OCI-LY7 (cell line): ENCODE data around the gene ARPC1B. TPM values are rescaled to one million over a fixed set of nuclear protein-coding genes. Genes with fewer than 3 reads are reported as not detected.

Experiments
- BruUV-seq: library from RNA; stranded (reverse); fragments of 400-500 nt; replicated peaks from 2 replicates; lab custom pipeline; 2021; lab: Mats Ljungman, UMichigan
- CTCF ChIA-PET: fragments of 300-600 bp; sonication (Branson Sonifier 250); formaldehyde crosslinking; loops from one replicate; lab custom pipeline; 2022; ENCODE audit warnings: antibody characterized with exemption; ENCODE audit not compliant: unreplicated experiment; lab: Charles Lee
- POLR2A ChIA-PET: fragments of 300-600 bp; sonication (Branson Sonifier 250); formaldehyde crosslinking; loops from one replicate; lab custom pipeline; 2022; ENCODE audit warnings: antibody characterized with exemption; lab: Charles Lee
- DNase-seq: peaks from one replicate; pipeline ENCODE4 v3.0.0-alpha.2; 2015; ENCODE audit warnings: low spot score
- H2AFZ ChIP-seq: fragments of 200-600 bp; sonication (generic), shearing (Covaris generic); 2 replicates; pipeline ENCODE4 v1.6.1; 2014; ENCODE audit warnings: mild to moderate bottlenecking, antibody characterized with exemption, low read length, moderate library complexity
- H3K27ac ChIP-seq: fragments of 200-600 bp; sonication (generic); 2 replicates; pipeline ENCODE4 v1.5.1; 2014; ENCODE audit warnings: mixed run types, low read depth, mild to moderate bottlenecking, moderate library complexity, low read length, inconsistent platforms; ENCODE audit not compliant: poor library complexity, severe bottlenecking
- H3K36me3 ChIP-seq: fragments of 200-600 bp; sonication (generic); 2 replicates; pipeline ENCODE4 v1.6.1; 2014; ENCODE audit warnings: mild to moderate bottlenecking, antibody characterized with exemption, low read length, moderate library complexity, mixed read lengths; ENCODE audit not compliant: insufficient read depth
- H3K4me1 ChIP-seq: fragments of 200-600 bp; sonication (generic); 2 replicates; pipeline ENCODE4 v1.5.1; 2014; ENCODE audit warnings: mild to moderate bottlenecking, low read length; ENCODE audit not compliant: insufficient read depth, poor library complexity, severe bottlenecking
- H3K4me2 ChIP-seq: fragments of 200-600 bp; sonication (generic); 2 replicates; pipeline ENCODE4 v1.6.1; 2014; ENCODE audit warnings: mild to moderate bottlenecking, low read length
- H3K4me3 ChIP-seq: fragments of 200-600 bp; sonication (generic); 2 replicates; pipeline ENCODE4 v1.5.1; 2014; ENCODE audit warnings: mild to moderate bottlenecking, low read depth, low read length; ENCODE audit not compliant: poor library complexity, severe bottlenecking
- H3K79me2 ChIP-seq: fragments of 200-600 bp; sonication (generic); 2 replicates; pipeline ENCODE4 v1.6.1; 2016; ENCODE audit warnings: low read depth, mild to moderate bottlenecking, low read length, moderate library complexity, mixed read lengths; ENCODE audit not compliant: insufficient read depth
- H3K9me2 ChIP-seq: fragments of 200-600 bp; sonication (generic); 2 replicates; pipeline ENCODE4 v1.6.1; 2016; ENCODE audit warnings: mild to moderate bottlenecking, low read length, mixed read lengths; ENCODE audit not compliant: insufficient read depth
- H3K9me3 ChIP-seq: fragments of 200-600 bp; sonication (generic); 2 replicates; pipeline ENCODE4 v1.6.1; 2014; ENCODE audit warnings: mild to moderate bottlenecking, mixed run types, low read length, mixed read lengths
- H4K20me1 ChIP-seq: fragments of 200-600 bp; sonication (generic); 2 replicates; pipeline ENCODE4 v1.6.1; 2014; ENCODE audit warnings: mild to moderate bottlenecking, antibody characterized with exemption, low read length, moderate library complexity, mixed read lengths; ENCODE audit not compliant: insufficient read depth
- CTCF ChIP-seq: fragments of 200-600 bp; sonication (generic); conservative IDR thresholded peaks from 2 replicates; pipeline ENCODE4 v1.5.1; 2014; ENCODE audit warnings: mild to moderate bottlenecking, antibody characterized with exemption, low read length, moderate library complexity, mixed read lengths
- EZH2phosphoT487 ChIP-seq: fragments of 200-600 bp; sonication (generic); IDR thresholded peaks from 2 replicates; pipeline ENCODE4 v1.6.1; 2018; ENCODE audit warnings: low read depth, borderline replicate concordance, mild to moderate bottlenecking, mixed run types, antibody characterized with exemption, low read length, moderate library complexity, mixed read lengths
- intact Hi-C: fragments of 100-400 bp; cut with micrococcal nuclease; formaldehyde crosslinking; loops from one replicate; pipeline ENCODE4 v1.10.0; 2022; ENCODE audit not compliant: unreplicated experiment
- total RNA-seq, 2 experiments: library from RNA; depleted of rRNA in 1 of 2; stranded (reverse); fragments of >200 nt in 1 of 2; shearing (Covaris generic) in 1 of 2; gene quantifications; 2 replicates each; pipeline ENCODE4 v1.2.3, GENCODE V29; 2014 to 2022

Gene ARPC1B
- total RNA-seq, 2 experiments from 2014 or later, result 169 to 191 TPM

- BruUV-seq, result no TSS peak
- Histone ChIP-seq H3K4me2 (no peak overlapping the region), H3K27ac (no peak overlapping the region), H4K20me1 (peaks cover 10% of the 10 kb centered on the region; the same call in 1 of the 2 replicates), H3K9me2 (no peaks in the 10 kb centered on the region), H3K9me3 (no peaks in the 10 kb centered on the region), H3K79me2 (peaks cover 30% of the 10 kb centered on the region), H3K4me3 (no peak overlapping the region), H3K4me1 (peaks cover 20% of the 10 kb centered on the region), H2AFZ (no peak overlapping the region), H3K36me3 (peaks cover 77% of the 10 kb centered on the region)
- DNase-seq, result no peak
- no peak for TF ChIP-seq CTCF
- TF ChIP-seq EZH2phosphoT487, result no peak
- ChIA-PET CTCF (no interaction called here), POLR2A (interaction anchor here (0.6 to 0.7 kb wide), 5 partner anchors 12 to 853 kb away, joined by 4 to 5 read pairs (median 4); no protein-coding TSS in a partner anchor)
- intact Hi-C loops, result no loop called here
Observed at GRCh38 chr7:99402854-99403253, 28.3 kb downstream of the ARPC1B start.

GRCh38 chr7:99403764-99404163 lies 29.2 kb downstream of the ARPC1B start:
- H4K20me1 ChIP-seq, result peaks cover 10% of the 10 kb centered on the region; the same call in 1 of the 2 replicates
- H3K4me1 ChIP-seq, result peaks cover 20% of the 10 kb centered on the region
- H3K4me2 ChIP-seq, result no peak overlapping the region
- TF ChIP-seq CTCF (no peak), EZH2phosphoT487 (no peak)
- intact Hi-C loops, result no loop called here
- no peaks in the 10 kb centered on the region for H3K9me2 ChIP-seq
- H3K9me3 ChIP-seq, result no peaks in the 10 kb centered on the region
- DNase-seq, result no peak
- POLR2A ChIA-PET, result no interaction called here
- peaks cover 68% of the 10 kb centered on the region for H3K36me3 ChIP-seq
- H3K79me2 ChIP-seq, result peaks cover 39% of the 10 kb centered on the region
- BruUV-seq, result no TSS peak
- H3K4me3 ChIP-seq, result no peak overlapping the region
- H2AFZ ChIP-seq, result no peak overlapping the region
- H3K27ac ChIP-seq, result no peak overlapping the region
- CTCF ChIA-PET, result interaction anchor here (0.6 kb wide), 1 partner anchor 43 kb away, joined by 4 read pairs; no protein-coding TSS in a partner anchor

GRCh38 chr7:99404235-99404976 lies 29.9 kb downstream of the ARPC1B start:
- Histone ChIP-seq H3K4me3 (no peak overlapping the region), H4K20me1 (peaks cover 10% of the 10 kb centered on the region; the same call in 1 of the 2 replicates), H2AFZ (no peak overlapping the region), H3K27ac (no peak overlapping the region), H3K79me2 (peaks cover 46% of the 10 kb centered on the region), H3K9me3 (no peaks in the 10 kb centered on the region), H3K4me2 (no peak overlapping the region), H3K9me2 (no peaks in the 10 kb centered on the region), H3K36me3 (peaks cover 61% of the 10 kb centered on the region), H3K4me1 (peaks cover 20% of the 10 kb centered on the region)
- CTCF ChIA-PET, result no interaction called here
- DNase-seq, result no peak
- intact Hi-C loops, result no loop called here
- POLR2A ChIA-PET, result interaction anchor here (1.3 kb wide), 1 partner anchor 11 kb away, joined by 3 read pairs; no protein-coding TSS in a partner anchor
- TF ChIP-seq EZH2phosphoT487 (no peak), CTCF (no peak)
- BruUV-seq, result no TSS peak
